ENCODE data around the gene C2CD2L. TPM values are rescaled to one million over a fixed set of nuclear protein-coding genes. Genes with fewer than 3 reads are reported as not detected.
A peak's percentile ranks its signal among the peaks of the same experiment; 100 is the strongest.

C2CD2L gene
- total and polyA plus RNA-seq, 2 of the 13 experiments (the other 11 are each of a cell fraction or from before 2014, with no cell fraction given) = 3.7 to 5.5 TPM

DNA sequence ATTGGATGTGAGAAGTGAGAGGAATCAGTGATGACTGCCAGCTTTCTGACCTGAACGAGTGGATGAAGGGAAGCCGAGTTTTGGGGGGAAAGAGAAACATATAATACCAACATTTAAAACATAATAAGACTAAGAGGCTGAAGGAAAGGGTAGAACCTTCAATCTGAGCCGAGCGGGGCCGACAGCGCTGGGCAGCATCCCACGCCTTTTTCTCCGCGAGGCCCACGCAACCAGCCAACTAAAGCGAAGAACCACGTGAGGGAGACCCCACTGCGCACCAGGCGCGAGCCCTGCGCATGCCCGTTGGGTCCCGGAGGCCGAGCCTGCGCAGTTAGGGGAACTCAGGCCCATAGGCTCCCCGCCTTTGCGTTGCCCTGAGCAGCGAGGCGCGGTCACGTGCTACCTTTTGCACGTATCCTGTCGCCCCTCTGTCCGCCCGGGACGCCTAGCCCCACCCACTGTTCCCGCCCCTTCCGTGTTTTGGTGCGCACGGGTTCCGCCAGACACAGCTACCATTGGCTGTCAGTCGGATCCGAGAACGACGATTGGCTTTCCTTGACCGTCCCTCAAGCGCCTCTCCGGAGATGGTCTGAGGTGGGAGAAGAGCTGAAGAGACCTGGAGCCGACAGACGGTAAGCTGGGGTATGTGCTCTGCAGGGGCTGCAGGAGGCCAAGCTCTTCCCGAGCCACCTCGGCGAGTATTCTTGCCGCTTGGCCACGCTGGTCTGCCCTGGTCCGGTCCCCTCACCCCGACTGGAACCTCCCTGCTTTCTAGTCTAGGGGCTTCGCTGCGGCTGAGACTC, 14.1 kb downstream of the C2CD2L start, which contains the start of gene HINFP (continued):
- TF ChIP-seq, protein P1, sequence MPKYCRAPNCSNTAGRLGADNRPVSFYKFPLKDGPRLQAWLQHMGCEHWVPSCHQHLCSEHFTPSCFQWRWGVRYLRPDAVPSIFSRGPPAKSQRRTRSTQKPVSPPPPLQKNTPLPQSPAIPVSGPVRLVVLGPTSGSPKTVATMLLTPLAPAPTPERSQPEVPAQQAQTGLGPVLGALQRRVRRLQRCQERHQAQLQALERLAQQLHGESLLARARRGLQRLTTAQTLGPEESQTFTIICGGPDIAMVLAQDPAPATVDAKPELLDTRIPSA (CRISPR knock-in tag; IDR thresholded peaks at IDR 0.05; ENCODE audit: borderline replicate concordance) = no peak
- TF ChIP-seq RNF2 (conservative IDR thresholded peaks at IDR 0.05; ENCODE audit: low read depth) (peak; percentile 63; the same call in 1 of the 2 replicates), PHF5A (CRISPR knock-in tag; IDR thresholded peaks at IDR 0.05; ENCODE audit: low read depth, unreplicated experiment) (no peak), CCDC6 (CRISPR knock-in tag; IDR thresholded peaks at IDR 0.05) (no peak), TOPORS (CRISPR knock-in tag; IDR thresholded peaks at IDR 0.05) (peak; percentile 84; the same call in 1 of the 2 replicates), NFYC (CRISPR knock-in tag; IDR thresholded peaks at IDR 0.05) (peak; percentile 95), ZNF251 (CRISPR knock-in tag; IDR thresholded peaks at IDR 0.05) (no peak), KMT2B (CRISPR knock-in tag; IDR thresholded peaks at IDR 0.05) (0 out of 2 replicates have a peak, but pooled peaks have one; percentile 50), NR1H2 (CRISPR knock-in tag; IDR thresholded peaks at IDR 0.05; ENCODE audit: borderline replicate concordance, low read depth) (no peak), ZNF891 (CRISPR knock-in tag; IDR thresholded peaks at IDR 0.05) (no peak; the same call in 1 of the 2 replicates), ZFYVE20 (CRISPR knock-in tag; IDR thresholded peaks at IDR 0.05; ENCODE audit: borderline replicate concordance, low read depth) (no peak), ZFP82 (CRISPR knock-in tag; IDR thresholded peaks at IDR 0.05; ENCODE audit: borderline replicate concordance) (no peak), ZBTB37 (CRISPR knock-in tag; IDR thresholded peaks at IDR 0.05) (0 out of 2 replicates have a peak, but pooled peaks have one; percentile 25), HNF4A (CRISPR knock-in tag; IDR thresholded peaks at IDR 0.05) (no peak), SP2 (CRISPR knock-in tag; IDR thresholded peaks at IDR 0.05) (peak; percentile 98), PBX2 (CRISPR knock-in tag; IDR thresholded peaks at IDR 0.05) (peak; percentile 89), ARHGAP35 (CRISPR knock-in tag; IDR thresholded peaks at IDR 0.05; ENCODE audit: borderline replicate concordance) (no peak; the same call in 1 of the 2 replicates), ZSCAN9 (CRISPR knock-in tag; IDR thresholded peaks at IDR 0.05; ENCODE audit: borderline replicate concordance) (0 out of 2 replicates have a peak, but pooled peaks have one; percentile 26)
- TF ChIP-seq, protein P2, sequence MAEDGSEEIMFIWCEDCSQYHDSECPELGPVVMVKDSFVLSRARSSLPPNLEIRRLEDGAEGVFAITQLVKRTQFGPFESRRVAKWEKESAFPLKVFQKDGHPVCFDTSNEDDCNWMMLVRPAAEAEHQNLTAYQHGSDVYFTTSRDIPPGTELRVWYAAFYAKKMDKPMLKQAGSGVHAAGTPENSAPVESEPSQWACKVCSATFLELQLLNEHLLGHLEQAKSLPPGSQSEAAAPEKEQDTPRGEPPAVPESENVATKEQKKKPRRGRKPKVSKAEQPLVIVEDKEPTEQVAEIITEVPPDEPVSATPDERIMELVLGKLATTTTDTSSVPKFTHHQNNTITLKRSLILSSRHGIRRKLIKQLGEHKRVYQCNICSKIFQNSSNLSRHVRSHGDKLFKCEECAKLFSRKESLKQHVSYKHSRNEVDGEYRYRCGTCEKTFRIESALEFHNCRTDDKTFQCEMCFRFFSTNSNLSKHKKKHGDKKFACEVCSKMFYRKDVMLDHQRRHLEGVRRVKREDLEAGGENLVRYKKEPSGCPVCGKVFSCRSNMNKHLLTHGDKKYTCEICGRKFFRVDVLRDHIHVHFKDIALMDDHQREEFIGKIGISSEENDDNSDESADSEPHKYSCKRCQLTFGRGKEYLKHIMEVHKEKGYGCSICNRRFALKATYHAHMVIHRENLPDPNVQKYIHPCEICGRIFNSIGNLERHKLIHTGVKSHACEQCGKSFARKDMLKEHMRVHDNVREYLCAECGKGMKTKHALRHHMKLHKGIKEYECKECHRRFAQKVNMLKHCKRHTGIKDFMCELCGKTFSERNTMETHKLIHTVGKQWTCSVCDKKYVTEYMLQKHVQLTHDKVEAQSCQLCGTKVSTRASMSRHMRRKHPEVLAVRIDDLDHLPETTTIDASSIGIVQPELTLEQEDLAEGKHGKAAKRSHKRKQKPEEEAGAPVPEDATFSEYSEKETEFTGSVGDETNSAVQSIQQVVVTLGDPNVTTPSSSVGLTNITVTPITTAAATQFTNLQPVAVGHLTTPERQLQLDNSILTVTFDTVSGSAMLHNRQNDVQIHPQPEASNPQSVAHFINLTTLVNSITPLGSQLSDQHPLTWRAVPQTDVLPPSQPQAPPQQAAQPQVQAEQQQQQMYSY (CRISPR knock-in tag; IDR thresholded peaks at IDR 0.05) = no peak

Data from HepG2 (cell line).